Ovary (tissue), 3 donors: ENCODE data around the gene R3HDM2.

Experiments
- EP300 ChIP-seq: sonication (generic); formaldehyde crosslinking; IDR thresholded peaks from one replicate; pipeline ENCODE4 v1.6.1; 2017; ENCODE audit warnings: antibody characterized with exemption
- POLR2A ChIP-seq: fragments of 450-650 bp; IDR thresholded peaks from one replicate; pipeline ENCODE4 v1.6.1; 2017; ENCODE audit warnings: antibody characterized with exemption, mild to moderate bottlenecking, moderate library complexity
- TF ChIP-seq, protein P1 (sequence below), 3 donors: fragments of 450-650 bp in 2 of 3; fragments of 200-600 bp in 1 of 3; IDR thresholded peaks; one replicate each; pipeline versions ENCODE4 v1.5.1 to v1.8.0; 2016 to 2022; ENCODE audit warnings: antibody characterized with exemption in 3 of 3, mild to moderate bottlenecking in 1 of 3
- donor health status: DM: no; HTN: no; CAD: no.

DNA sequence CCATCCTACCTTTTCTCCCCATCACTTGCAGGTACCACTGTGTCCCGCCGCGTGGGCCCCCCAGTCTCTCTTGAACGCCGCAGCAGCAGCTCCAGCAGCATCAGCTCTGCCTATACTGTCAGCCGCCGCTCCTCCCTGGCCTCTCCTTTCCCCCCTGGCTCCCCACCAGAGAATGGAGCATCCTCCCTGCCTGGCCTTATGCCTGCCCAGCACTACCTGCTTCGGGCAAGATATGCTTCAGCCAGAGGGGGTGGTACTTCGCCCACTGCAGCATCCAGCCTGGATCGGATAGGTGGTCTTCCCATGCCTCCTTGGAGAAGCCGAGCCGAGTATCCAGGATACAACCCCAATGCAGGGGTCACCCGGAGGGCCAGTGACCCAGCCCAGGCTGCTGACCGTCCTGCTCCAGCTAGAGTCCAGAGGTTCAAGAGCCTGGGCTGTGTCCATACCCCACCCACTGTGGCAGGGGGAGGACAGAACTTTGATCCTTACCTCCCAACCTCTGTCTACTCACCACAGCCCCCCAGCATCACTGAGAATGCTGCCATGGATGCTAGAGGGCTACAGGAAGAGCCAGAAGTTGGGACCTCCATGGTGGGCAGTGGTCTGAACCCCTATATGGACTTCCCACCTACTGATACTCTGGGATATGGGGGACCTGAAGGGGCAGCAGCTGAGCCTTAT, 39.6 kb upstream of the R3HDM2 start:
- TF ChIP-seq, protein P1, sequence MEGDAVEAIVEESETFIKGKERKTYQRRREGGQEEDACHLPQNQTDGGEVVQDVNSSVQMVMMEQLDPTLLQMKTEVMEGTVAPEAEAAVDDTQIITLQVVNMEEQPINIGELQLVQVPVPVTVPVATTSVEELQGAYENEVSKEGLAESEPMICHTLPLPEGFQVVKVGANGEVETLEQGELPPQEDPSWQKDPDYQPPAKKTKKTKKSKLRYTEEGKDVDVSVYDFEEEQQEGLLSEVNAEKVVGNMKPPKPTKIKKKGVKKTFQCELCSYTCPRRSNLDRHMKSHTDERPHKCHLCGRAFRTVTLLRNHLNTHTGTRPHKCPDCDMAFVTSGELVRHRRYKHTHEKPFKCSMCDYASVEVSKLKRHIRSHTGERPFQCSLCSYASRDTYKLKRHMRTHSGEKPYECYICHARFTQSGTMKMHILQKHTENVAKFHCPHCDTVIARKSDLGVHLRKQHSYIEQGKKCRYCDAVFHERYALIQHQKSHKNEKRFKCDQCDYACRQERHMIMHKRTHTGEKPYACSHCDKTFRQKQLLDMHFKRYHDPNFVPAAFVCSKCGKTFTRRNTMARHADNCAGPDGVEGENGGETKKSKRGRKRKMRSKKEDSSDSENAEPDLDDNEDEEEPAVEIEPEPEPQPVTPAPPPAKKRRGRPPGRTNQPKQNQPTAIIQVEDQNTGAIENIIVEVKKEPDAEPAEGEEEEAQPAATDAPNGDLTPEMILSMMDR (IDR thresholded peaks at IDR 0.05), result no peak
- no peak for TF ChIP-seq POLR2A
- TF ChIP-seq EP300, result no peak
